Psoas muscle (tissue), 8 donors: ENCODE data around the gene CYB561D2. TPM values are rescaled to one million over a fixed set of nuclear protein-coding genes. Genes with fewer than 3 reads are reported as not detected.

ENCODE experiments used
- ATAC-seq, 4 donors: fragments of 200-7000 bp; cut with Tn5 transposase; one replicate each; pipeline ENCODE4 v1.9.1; 2020; ENCODE audit warnings: moderate library complexity in 3 of 4, mild to moderate bottlenecking in 2 of 4
- DNase-seq, 2 donors: peaks; one replicate each; pipeline ENCODE4 v3.0.0-alpha.2; 2020
- H3K27ac ChIP-seq: fragments of 200-600 bp; one replicate; pipeline ENCODE4 v1.8.0; 2022
- H3K27me3 ChIP-seq, 3 donors: fragments of 200-600 bp in 1 of 3; one replicate each; pipeline versions ENCODE4 v1.6.1 to v1.8.0; 2013 to 2022; ENCODE audit warnings: low read length in 2 of 3, mild to moderate bottlenecking in 2 of 3, moderate library complexity in 1 of 3; ENCODE audit not compliant: insufficient read depth in 3 of 3
- H3K36me3 ChIP-seq, 2 donors: fragments of 200-600 bp in 1 of 2; one replicate each; pipeline versions ENCODE4 v1.6.1 to v1.8.0; 2013 to 2022; ENCODE audit warnings: low read depth in 1 of 2, mild to moderate bottlenecking in 1 of 2, moderate library complexity in 1 of 2; ENCODE audit not compliant: insufficient read depth in 1 of 2
- H3K4me1 ChIP-seq: fragments of 200-600 bp; one replicate; pipeline ENCODE4 v1.8.0; 2022
- H3K4me3 ChIP-seq: fragments of 200-600 bp; one replicate; pipeline ENCODE4 v1.8.0; 2022; ENCODE audit warnings: mild to moderate bottlenecking
- H3K9me3 ChIP-seq: fragments of 200-600 bp; one replicate; pipeline ENCODE4 v1.8.0; 2022
- CTCF ChIP-seq: fragments of 200-600 bp; IDR thresholded peaks from one replicate; pipeline ENCODE4 v1.8.0; 2022; ENCODE audit warnings: antibody characterized with exemption
- WGBS, 3 donors: extraction: QIAGEN DNeasy Blood & Tissue Kit; methylation state at CpG; one replicate each; pipeline versions ENCODE4 v1.1.6 to v1.1.7; 2013; 5-methylcytosine and 5-hydroxymethylcytosine counted together
- intact Hi-C, 2 donors: fragments of 100-400 bp; cut with DNase I; formaldehyde crosslinking; loops; one replicate each; pipeline versions ENCODE4 v1.11.0 to v1.14.2; 2022
- polyA plus RNA-seq, 3 donors: library from polyadenylated mRNA; stranded (reverse); fragments of 200-250 nt; gene quantifications; one replicate each; pipeline ENCODE4 v1.2.3, GENCODE V29; 2013
- total RNA-seq, 4 donors: library from RNA; stranded (reverse); fragmentation: NEBNext Ultra II Directional in 2 of 4; extraction: Animal tissue kit (Norgen Biotek cat#: 25700) in 2 of 4; gene quantifications; one replicate each; pipeline versions ENCODE4 v1.2.1 to v1.2.4, GENCODE V29; 2021 to 2023
- donor health status: healthy with polysubstance abuse.
- donor health status: DM: no; HTN: no; CAD: no; lungs with moderate emphysema.
- donor health status: Bipolar disorder and iron deficiency.
- donor health status: healthy.
- donor health status: DM: yes; HTN: yes; CAD: no.
- donor health status: DM: no; HTN: no; CAD: no.
- donor health status: DM: no; HTN: no; CAD: no.
- donor health status: DM: yes; HTN: yes; CAD: no.

The CYB561D2 gene
- total and polyA plus RNA-seq, 7 donors: 5.7 to 34.8 (median 9.2) TPM

- intact Hi-C loops: no loop called here
- peaks cover 55% of the 10 kb centered on the region for H3K4me1 ChIP-seq
These were observed 32.0 kb upstream of the CYB561D2 start for GRCh38 chr3:50318615-50319014.

GRCh38 chr3:50319181-50319893, 31.3 kb upstream of the CYB561D2 start:
- Histone ChIP-seq H3K4me3 (peak overlapping the region; percentile 90), H3K4me1 (peaks cover 55% of the 10 kb centered on the region), H3K27me3 (no peaks in the 10 kb centered on the region), H3K36me3 (peaks cover 0 to 42% of the 10 kb centered on the region in 2 donors), H3K27ac (no peak overlapping the region), H3K9me3 (no peaks in the 10 kb centered on the region)
- intact Hi-C loops: no loop called here
- ATAC-seq (no peak), DNase-seq (peak in 1 of 2 donors; percentile 10)
- no peak for TF ChIP-seq CTCF
- 68 to 83% (median 75%) methylated on average over 16 of the region's 16 CpGs for WGBS, 3 donors

More at GRCh38 chr3:50318615-50319014, 32.0 kb upstream of the CYB561D2 start:
- peak in 1 of 2 donors; percentile 15 for DNase-seq
- 68 to 74% (median 74%) methylated on average over 10 of the region's 10 CpGs for WGBS, 3 donors
- no peak for ATAC-seq
- H3K27me3 ChIP-seq: no peaks in the 10 kb centered on the region
- no peak for TF ChIP-seq CTCF
- peaks cover 0 to 42% of the 10 kb centered on the region in 2 donors for H3K36me3 ChIP-seq
- H3K4me3 ChIP-seq: peak overlapping the region; percentile 90
- no peaks in the 10 kb centered on the region for H3K9me3 ChIP-seq
- H3K27ac ChIP-seq: no peak overlapping the region

DNA sequence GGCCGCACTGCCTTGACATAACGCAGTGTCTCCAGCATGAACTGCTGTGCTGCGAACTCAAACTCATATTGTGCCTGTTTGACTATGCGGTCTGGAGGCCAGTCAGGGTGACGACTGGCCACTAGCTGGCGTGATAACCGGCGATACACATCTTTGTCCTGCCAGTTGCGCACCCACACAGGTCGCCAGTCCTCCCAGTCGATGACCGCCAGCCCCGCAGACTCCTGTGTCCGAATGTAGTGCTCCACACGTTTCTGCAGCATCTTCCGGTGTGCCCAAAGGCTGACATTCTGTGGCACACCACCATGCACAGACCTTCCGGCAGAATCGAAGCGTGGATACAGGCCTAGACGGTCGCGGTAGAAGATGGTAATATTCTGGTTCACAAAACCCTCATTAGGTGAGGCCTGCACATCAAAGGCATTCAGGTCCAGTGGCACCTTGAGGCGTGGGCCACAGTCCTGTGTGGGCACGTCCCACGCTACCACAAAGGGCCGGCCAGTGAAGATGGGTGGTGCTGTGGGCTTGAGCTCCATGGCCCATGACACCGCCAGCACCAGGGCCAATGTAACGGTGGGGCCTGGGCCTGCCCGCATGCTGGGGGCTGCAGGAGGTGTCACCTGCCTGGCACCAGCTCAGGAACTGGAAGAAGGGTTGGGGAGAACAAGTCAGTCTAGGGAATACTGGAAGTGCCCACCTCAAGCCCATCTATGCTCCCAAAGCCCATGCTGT, 30.6 kb upstream of the CYB561D2 start:
- H3K27ac ChIP-seq: peak overlapping the region; percentile 93
- H3K4me1 ChIP-seq: peaks cover 54% of the 10 kb centered on the region
- ATAC-seq (no peak), DNase-seq (peak in 1 of 2 donors; percentile 13)
- H3K9me3 ChIP-seq: no peaks in the 10 kb centered on the region
- TF ChIP-seq CTCF: no peak
- WGBS, 3 donors: 69 to 72% (median 70%) methylated on average over 29 of the region's 29 CpGs
- no peaks in the 10 kb centered on the region for H3K27me3 ChIP-seq
- H3K36me3 ChIP-seq: peaks cover 0 to 47% of the 10 kb centered on the region in 2 donors
- intact Hi-C loops: no loop called here
- peak overlapping the region; percentile 90 for H3K4me3 ChIP-seq

- Histone ChIP-seq H3K27me3 (no peaks in the 10 kb centered on the region), H3K4me1 (peaks cover 54% of the 10 kb centered on the region), H3K27ac (peak overlapping the region; percentile 93), H3K4me3 (peak overlapping the region; percentile 90), H3K9me3 (no peaks in the 10 kb centered on the region), H3K36me3 (peaks cover 0 to 53% of the 10 kb centered on the region in 2 donors)
- ATAC-seq: peak; percentile 75 to 83 (median 80)
- TF ChIP-seq CTCF: no peak
- 0 to 1% (median 0%) methylated on average over 20 to 45 of the region's 45 CpGs for WGBS, 3 donors
- peak; percentile 81 to 90 for DNase-seq
- intact Hi-C loops: no loop called here
These were observed 29.8 kb upstream of the CYB561D2 start for GRCh38 chr3:50320853-50321335.
